Gastroesophageal sphincter (tissue), 3 donors: Measurements from ENCODE around the gene RAPGEF2.

Experiments used
- EP300 ChIP-seq: sonication (generic); formaldehyde crosslinking; IDR thresholded peaks from one replicate; pipeline ENCODE4 v1.6.1; 2017; ENCODE audit warnings: antibody characterized with exemption, mild to moderate bottlenecking
- POLR2A ChIP-seq, 2 donors: fragments of 450-650 bp; IDR thresholded peaks; one replicate each; pipeline ENCODE4 v1.6.1; 2017; ENCODE audit warnings: antibody characterized with exemption in 2 of 2, mild to moderate bottlenecking in 2 of 2, moderate library complexity in 1 of 2
- POLR2AphosphoS5 ChIP-seq: sonication (generic); formaldehyde crosslinking; IDR thresholded peaks from one replicate; pipeline ENCODE4 v1.6.1; 2017; ENCODE audit warnings: antibody characterized with exemption
- TF ChIP-seq, protein P1 (sequence below), 4 experiments: fragments of 200-600 bp in 2 of 4; fragments of 450-650 bp in 2 of 4; sonication (generic) in 1 of 4; IDR thresholded peaks; one replicate each; pipeline ENCODE4 v1.5.1; 2017 to 2019; ENCODE audit warnings: antibody characterized with exemption in 4 of 4, mild to moderate bottlenecking in 2 of 4, moderate library complexity in 2 of 4

DNA sequence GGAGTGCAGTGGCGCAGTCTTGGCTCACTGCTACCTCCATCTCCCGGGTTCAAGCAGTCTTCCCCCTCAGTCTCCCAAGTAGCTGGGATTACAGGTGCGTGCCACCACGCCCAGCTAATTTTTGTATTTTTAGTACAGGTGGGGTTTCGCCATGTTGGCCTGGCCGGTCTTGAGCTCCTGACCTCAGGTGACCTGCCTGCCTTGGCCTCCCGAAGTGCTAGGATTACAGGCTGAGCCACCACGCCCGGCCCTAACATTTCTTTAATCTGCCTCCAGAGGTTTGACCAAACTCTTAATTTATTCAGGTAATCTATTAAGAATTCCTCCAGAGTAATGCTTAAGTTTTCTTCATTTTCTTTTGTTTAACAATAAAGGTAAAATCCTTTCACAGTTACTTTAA lies 171.0 kb downstream of the RAPGEF2 start:
- TF ChIP-seq POLR2AphosphoS5 (no peak), EP300 (no peak), POLR2A (IDR thresholded peaks at IDR 0.05) (no peak)
- TF ChIP-seq, protein P1, sequence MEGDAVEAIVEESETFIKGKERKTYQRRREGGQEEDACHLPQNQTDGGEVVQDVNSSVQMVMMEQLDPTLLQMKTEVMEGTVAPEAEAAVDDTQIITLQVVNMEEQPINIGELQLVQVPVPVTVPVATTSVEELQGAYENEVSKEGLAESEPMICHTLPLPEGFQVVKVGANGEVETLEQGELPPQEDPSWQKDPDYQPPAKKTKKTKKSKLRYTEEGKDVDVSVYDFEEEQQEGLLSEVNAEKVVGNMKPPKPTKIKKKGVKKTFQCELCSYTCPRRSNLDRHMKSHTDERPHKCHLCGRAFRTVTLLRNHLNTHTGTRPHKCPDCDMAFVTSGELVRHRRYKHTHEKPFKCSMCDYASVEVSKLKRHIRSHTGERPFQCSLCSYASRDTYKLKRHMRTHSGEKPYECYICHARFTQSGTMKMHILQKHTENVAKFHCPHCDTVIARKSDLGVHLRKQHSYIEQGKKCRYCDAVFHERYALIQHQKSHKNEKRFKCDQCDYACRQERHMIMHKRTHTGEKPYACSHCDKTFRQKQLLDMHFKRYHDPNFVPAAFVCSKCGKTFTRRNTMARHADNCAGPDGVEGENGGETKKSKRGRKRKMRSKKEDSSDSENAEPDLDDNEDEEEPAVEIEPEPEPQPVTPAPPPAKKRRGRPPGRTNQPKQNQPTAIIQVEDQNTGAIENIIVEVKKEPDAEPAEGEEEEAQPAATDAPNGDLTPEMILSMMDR (IDR thresholded peaks at IDR 0.05), result no peak
